NT2/D1 (cell line): ENCODE measurements around the gene NPY5R.

Experiments
- SUZ12 ChIP-seq: IDR thresholded peaks from 2 replicates; pipeline ENCODE4 v1.6.1; 2011; ENCODE audit not compliant: insufficient read length, insufficient read depth; ENCODE audit errors: extremely low read depth
- YY1 ChIP-seq: IDR thresholded peaks from 2 replicates; pipeline ENCODE4 v1.6.1; 2011; ENCODE audit not compliant: insufficient read length, insufficient read depth
- ZNF274 ChIP-seq: IDR thresholded peaks from 2 replicates; pipeline ENCODE4 v1.6.1; 2011; ENCODE audit warnings: mild to moderate bottlenecking, low read depth, low read length

GRCh38 chr4:163344147-163345125 lies 744 bp downstream of the NPY5R start:
- TF ChIP-seq ZNF274: no peak
- no peak for TF ChIP-seq YY1
- TF ChIP-seq SUZ12: peak; percentile 70
